LNCaP clone FGC (cell line): ENCODE measurements around the gene PSMA8.
A peak's percentile ranks its signal among the peaks of the same experiment; 100 is the strongest.

ENCODE experiments used
- DNase-seq: peaks from one replicate; pipeline ENCODE4 v3.0.0-alpha.2; 2011; ENCODE audit warnings: low read depth
- H3K4me3 ChIP-seq: 2 replicates; pipeline ENCODE4 v1.5.1; 2011; ENCODE audit warnings: mild to moderate bottlenecking, low read depth, low read length, control low read depth
- TF ChIP-seq, protein P1 (sequence below): IDR thresholded peaks from 2 replicates; pipeline ENCODE4 v1.5.1; 2012; ENCODE audit warnings: mild to moderate bottlenecking; ENCODE audit not compliant: control insufficient read depth, insufficient read depth; ENCODE audit errors: extremely low read depth

PSMA8 gene

DNA sequence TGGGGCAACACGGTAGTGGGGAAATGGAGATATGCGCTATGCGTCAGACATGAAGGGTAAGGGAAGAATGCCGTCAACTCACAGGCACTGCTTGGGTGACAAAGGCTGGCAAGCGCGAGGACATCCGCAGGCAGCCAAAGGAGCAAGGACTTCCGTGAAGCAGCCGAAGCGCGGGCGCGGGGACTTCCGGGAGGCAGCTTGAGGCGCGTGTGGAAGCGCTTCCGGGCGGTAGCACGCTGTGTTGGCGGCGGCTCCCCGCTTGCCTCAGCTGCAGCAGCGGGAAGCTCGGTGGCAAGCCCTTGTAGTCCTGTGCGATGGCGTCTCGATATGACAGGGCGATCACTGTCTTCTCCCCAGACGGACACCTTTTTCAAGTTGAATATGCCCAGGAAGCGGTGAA lies at the start of gene PSMA8:
PSMA8 (plus strand) TSS at position 218 of the 400 bp plus-strand sequence; CDS start at position 315, 97 bp downstream.
- DNase-seq: no peak
- no peak within 1 kb of the TSS for H3K4me3 ChIP-seq
- TF ChIP-seq, protein P1, sequence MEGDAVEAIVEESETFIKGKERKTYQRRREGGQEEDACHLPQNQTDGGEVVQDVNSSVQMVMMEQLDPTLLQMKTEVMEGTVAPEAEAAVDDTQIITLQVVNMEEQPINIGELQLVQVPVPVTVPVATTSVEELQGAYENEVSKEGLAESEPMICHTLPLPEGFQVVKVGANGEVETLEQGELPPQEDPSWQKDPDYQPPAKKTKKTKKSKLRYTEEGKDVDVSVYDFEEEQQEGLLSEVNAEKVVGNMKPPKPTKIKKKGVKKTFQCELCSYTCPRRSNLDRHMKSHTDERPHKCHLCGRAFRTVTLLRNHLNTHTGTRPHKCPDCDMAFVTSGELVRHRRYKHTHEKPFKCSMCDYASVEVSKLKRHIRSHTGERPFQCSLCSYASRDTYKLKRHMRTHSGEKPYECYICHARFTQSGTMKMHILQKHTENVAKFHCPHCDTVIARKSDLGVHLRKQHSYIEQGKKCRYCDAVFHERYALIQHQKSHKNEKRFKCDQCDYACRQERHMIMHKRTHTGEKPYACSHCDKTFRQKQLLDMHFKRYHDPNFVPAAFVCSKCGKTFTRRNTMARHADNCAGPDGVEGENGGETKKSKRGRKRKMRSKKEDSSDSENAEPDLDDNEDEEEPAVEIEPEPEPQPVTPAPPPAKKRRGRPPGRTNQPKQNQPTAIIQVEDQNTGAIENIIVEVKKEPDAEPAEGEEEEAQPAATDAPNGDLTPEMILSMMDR: no peak

DNA sequence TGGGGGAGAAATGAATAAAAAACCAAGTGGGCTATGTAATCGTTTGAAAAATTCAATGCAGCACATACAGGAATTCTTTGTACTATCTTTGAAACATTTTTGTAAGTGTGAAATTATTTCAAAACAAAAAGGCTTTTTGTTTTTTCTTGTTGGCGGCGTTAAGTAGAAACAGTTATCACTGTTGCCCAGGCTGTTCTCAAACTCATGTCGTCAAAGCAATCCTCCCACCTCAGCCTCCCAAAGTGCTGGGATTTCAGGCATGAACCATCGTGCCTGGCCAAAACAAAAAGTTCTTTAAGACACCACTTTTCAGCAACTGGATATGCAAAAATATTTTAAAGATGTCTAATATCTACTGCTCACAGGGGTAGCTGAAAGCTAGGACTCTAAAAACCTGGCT lies 48.6 kb upstream of the PSMA8 start:
- no peak overlapping the region for H3K4me3 ChIP-seq
- DNase-seq: no peak
- TF ChIP-seq, protein P1: no peak

DNA sequence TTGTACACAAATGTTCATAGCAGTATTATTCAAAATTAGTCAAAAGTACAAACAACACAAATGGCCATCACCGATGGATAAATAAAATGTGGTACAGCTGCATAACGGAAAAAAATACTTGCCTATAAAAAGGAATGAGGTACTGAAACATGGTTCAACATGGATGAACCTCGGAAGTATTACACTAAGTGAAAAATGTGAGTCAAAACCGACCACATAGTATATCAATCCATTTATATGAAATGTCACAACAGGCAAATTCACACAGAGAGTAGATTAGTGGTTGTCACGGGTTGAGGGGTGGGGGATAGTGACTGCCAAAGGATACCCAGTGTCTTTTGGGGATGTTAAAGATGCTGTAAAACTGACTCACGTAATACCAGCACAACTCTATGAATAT lies 46.7 kb upstream of the PSMA8 start:
- DNase-seq: no peak
- H3K4me3 ChIP-seq: no peak overlapping the region
- TF ChIP-seq, protein P1: no peak

DNA sequence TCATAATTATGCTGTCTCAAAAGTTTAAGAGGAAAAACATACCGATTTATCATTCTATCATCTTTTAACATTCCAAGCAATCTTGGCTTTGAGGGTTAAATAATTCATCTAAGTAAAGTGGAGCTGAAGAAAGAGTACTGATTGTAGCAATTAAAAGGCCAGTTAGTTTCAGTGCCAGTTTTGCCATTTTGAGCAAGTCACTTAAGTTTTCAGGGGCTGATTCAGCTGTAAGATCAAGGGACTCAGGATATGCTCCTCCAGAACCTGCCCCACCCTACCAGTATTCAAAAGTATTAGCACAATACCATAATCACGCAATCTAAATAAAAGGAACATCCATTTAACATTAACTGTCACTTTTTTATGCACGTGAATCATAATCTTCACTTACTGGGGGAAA lies 45.2 kb upstream of the PSMA8 start:
- TF ChIP-seq, protein P1: no peak
- peak overlapping the region; percentile 64; the same call in 1 of the 2 replicates for H3K4me3 ChIP-seq
- no peak for DNase-seq

DNA sequence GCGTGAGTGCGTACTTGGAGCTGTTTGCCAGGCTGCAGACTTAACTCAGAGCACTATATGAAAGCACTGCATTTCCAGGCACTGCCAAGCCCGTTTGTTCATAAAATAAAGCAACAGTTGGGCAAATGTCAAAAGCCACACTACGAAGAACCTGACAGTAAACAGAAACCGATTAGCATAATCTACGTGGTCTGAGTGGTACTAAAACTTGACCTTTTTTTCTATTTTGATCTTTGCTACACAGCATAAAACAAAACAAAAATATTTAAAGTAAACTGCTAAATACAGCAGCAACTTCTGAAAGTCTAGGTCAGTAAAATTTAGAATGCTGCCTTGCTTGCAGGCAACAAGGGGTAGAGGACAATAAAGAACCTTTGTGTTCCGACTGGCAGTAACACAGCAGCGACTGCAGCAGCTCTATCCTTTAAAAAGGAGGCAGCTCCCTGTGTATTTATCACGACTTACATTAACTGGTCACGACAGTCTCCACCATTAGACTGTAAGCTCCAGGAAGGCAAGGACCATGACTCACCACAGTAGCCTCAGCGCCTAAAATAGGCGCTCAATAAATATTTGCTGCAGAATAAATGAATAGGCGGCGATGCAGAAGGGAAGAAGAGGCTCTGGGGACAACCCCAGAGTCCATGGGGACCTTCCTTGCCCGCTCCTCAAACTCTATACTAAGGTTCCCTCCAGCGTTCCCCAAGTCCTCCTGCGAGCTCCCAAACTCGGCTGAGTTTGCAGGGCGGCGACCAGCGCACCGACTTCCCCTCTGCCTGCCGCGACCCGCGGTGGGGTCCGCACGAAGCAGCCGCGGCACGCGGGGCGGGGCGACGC lies 44.2 kb upstream of the PSMA8 start:
- DNase-seq: peak; percentile 22
- TF ChIP-seq, protein P1: no peak
- peak overlapping the region; percentile 64 for H3K4me3 ChIP-seq

DNA sequence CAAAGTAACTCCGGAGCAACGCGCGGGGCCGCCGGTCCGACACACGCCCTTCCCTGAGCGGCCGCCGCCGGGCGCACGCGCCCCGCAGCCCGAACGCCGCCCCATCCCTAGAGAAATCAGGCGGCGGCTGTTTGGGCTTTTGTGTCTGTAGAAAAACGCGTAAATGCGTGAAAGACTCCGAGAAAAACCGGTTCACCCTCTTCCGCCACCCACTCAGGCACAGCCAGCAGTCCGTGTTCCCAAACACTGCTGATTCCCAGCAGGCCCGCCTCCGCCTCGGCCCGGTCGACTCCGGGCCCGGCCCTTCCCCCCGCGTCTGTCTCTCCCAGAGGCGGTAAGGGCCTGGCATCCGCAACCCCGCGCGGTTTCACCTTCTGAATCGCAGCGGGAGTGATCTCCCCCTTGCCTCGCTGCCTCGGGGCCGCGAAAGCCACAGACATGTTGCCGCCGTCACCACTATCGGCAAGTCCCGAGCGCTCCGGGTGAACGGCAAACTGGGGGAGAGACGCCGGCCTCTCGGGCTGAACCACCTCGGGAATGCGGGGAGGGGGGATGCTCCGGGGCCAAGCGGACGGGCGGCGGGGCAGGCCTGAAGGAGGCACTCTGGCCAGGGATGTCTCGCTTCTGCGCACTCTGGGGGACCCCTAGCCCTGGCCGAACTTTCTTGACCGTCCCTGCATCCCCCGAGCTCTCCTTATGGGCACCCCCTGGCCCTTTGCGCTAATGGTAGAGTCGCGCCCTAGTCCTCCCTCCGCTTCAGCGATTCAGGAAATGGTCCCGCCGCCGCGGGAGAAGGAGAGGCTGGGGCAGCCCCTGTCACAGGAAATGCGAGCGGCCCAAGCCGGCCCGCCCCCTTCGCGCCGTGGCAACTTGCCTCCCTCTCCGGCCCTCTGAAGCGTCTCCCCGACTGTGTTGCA lies 43.3 kb upstream of the PSMA8 start, which contains the start of gene SS18:
SS18 (minus strand) TSS at position 484 of the 917 bp plus-strand sequence; CDS start at position 440, 44 bp downstream.
- H3K4me3 ChIP-seq: peak within 1 kb of the TSS; percentile 64
- DNase-seq: peak; percentile 71
- TF ChIP-seq, protein P1: no peak
